Gastroesophageal sphincter (tissue), 3 donors: ENCODE measurements around the gene PLK1.

Source experiments
- CTCF ChIP-seq, 4 experiments: fragments of 200-600 bp in 2 of 4; fragments of 450-650 bp in 2 of 4; sonication (generic) in 1 of 4; IDR thresholded peaks; one replicate each; pipeline ENCODE4 v1.5.1; 2017 to 2019; ENCODE audit warnings: antibody characterized with exemption in 4 of 4, mild to moderate bottlenecking in 2 of 4, moderate library complexity in 2 of 4
- POLR2A ChIP-seq, 2 donors: fragments of 450-650 bp; IDR thresholded peaks; one replicate each; pipeline ENCODE4 v1.6.1; 2017; ENCODE audit warnings: antibody characterized with exemption in 2 of 2, mild to moderate bottlenecking in 2 of 2, moderate library complexity in 1 of 2
- POLR2AphosphoS5 ChIP-seq: sonication (generic); formaldehyde crosslinking; IDR thresholded peaks from one replicate; pipeline ENCODE4 v1.6.1; 2017; ENCODE audit warnings: antibody characterized with exemption

GRCh38 chr16:23651943-23652468 lies 26.7 kb upstream of the PLK1 start:
- TF ChIP-seq CTCF (IDR thresholded peaks at IDR 0.05) = no peak
- TF ChIP-seq POLR2A (IDR thresholded peaks at IDR 0.05) = no peak
- no peak for TF ChIP-seq POLR2AphosphoS5
